GM12891 (cell line): ENCODE measurements around the gene SPOP.

ENCODE experiments used
- PAX5 ChIP-seq: IDR thresholded peaks from 2 replicates; pipeline ENCODE4 v1.6.1; 2011; ENCODE audit warnings: low read length, moderate library complexity, mild to moderate bottlenecking; ENCODE audit not compliant: insufficient read depth, severe bottlenecking
- POLR2A ChIP-seq: IDR thresholded peaks from 2 replicates; pipeline ENCODE4 v1.6.1; 2011; ENCODE audit warnings: low read depth, low read length, control low read depth
- POLR2AphosphoS5 ChIP-seq: IDR thresholded peaks from 2 replicates; pipeline ENCODE4 v1.6.1; 2011; ENCODE audit warnings: low read depth, low read length, control low read depth
- SPI1 ChIP-seq: IDR thresholded peaks from 2 replicates; pipeline ENCODE4 v1.6.1; 2011; ENCODE audit warnings: low read depth, low read length, control low read depth
- TAF1 ChIP-seq: IDR thresholded peaks from 2 replicates; pipeline ENCODE4 v1.6.1; 2011; ENCODE audit warnings: low read depth, low read length, control low read depth

DNA sequence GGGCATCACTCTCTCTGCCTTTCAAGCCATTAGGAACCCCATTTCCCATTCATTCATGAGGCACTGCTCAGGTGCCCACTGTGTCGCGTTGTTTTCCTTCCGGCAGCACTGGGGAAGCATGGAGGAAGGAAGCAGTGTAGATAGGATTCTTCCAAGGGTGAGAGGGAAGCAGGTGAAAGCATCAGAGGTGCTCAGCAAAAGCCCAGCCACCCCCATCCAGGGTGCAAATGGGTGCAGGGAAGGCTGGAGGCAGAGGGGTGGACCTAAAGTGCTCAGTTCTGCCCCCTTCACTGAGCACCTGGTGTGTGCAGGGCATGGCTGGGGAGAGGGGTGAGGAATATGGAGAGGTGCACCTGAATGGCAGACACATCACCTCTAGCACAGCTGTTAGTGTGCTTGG lies 105.7 kb downstream of the SPOP start:
- TF ChIP-seq POLR2A: no peak
- TF ChIP-seq TAF1: no peak
- TF ChIP-seq POLR2AphosphoS5: no peak
- no peak for TF ChIP-seq PAX5
- no peak for TF ChIP-seq SPI1
